Limb (tissue), 2 donors: ENCODE results near the gene IFT52.

Source experiments
- DNase-seq, 2 donors: peaks; one replicate each; pipeline ENCODE4 v3.0.0-alpha.2; 2016; ENCODE audit errors: extremely low spot score in 2 of 2

The IFT52 gene

DNA sequence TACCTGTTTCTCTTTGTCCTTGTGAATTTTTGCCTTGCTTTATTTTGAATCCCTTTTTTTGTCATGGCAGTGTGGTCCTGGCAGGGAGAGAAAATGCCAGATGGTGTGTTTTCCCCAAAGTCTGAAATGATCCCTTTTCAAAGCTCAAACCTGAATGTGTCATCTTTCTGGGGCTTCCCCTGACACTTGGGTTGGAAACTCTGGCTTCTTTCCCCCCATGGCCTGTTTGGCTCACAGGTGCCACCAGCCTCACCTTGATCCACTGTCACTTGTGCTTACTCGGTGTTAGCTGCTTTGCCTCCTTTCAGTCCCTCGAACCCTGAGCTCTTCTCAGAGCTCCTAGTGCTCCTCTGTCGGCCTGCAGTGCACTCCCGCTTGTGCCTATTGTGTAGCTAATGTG is 98.4 kb downstream of the IFT52 start:
- no peak for DNase-seq

DNA sequence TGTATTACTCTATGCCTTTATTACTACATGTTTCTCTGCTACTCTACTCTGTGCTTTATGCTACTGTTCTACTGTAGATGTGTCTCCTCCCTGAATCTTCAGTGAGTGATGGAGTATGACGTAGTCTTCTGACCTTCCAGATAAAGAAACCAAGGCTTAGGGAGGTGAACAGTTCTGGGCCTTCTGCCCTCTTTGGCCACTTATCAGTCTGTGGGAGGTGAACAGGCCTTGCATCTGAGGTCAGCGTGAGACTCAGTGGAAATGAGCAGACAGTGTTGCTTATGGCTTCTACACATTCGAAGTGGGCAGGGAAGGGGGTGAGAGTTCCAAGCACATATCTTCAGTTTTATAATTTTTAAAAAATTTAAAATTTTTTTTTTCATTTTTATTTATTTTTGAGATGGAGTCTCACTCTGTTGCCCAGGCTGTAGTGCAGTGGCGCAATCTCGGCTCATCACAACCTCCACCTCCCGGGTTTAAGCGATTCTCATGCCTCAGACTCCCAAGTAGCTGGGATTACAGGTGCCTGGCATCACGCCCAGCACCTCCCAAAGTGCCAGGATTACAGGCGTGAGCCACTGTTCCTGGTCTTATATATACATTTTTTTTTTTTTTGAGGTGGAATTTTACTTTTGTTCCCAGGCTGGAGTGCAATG is 100.3 kb downstream of the IFT52 start:
- DNase-seq, result no peak

DNA sequence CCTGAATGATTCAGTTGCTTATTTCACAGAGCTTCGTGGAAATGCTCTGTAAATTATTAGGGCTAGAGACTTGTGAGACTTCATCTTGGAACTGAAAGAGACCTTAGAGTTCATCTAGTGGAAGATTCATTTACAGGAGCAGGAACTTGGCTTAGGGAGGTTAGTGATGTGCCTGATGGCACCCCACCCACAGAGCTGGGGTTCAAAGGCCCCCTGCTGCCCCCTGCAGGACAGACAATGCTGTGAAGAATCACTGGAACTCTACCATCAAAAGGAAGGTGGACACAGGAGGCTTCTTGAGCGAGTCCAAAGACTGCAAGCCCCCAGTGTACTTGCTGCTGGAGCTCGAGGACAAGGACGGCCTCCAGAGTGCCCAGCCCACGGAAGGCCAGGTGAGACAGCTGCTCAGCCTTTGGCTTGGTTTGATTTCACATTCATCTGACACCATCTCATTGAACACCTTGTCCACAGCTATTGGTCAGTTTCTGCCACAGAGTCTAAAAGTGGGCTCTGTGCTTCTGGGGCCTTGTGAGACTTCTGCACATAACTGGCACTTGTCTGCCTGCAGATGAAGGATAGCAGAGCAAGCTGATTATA is 101.3 kb downstream of the IFT52 start:
- DNase-seq, result no peak

DNA sequence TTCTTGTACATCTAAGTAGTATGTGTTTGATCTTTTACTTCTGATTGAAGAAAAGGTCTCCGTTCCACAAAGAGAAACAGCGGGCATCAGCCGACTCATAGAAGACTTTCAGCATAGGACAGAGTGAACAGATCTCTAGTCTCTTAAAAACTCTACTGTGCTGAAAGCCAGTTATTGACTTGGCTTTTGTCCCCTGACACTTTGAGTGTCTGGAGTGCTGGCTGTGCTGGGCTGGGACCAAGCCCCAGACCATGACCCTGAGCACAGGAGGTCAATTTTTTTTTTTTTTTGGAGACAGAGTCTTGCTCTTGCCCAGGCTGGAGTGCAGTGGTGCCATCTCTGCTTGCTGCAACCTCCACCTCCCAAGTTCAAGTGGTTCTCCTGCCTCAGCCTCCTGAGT is 104.0 kb downstream of the IFT52 start:
- no peak for DNase-seq

DNA sequence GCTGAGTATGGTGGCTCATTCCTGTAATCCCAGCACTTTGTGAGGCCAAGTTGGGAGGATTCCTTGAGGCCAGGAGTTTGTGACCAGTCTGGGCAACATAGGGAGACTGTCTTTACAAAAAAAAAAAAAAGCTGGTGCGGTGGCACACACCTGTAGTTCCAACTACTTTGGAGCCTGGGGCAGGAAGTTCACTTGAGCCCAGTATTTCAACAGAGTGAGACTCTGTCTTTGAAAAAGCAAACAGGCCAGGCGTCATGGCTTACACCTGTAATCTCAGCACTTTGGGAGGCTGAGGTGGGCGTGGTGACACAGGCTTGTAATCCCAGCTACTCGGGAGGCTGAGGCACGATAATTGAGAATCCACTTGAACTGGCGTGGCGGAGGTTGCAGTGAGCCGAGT is 104.8 kb downstream of the IFT52 start:
- DNase-seq, result no peak
